Measurements from ENCODE around the gene HLA-DRA. TPM values are rescaled to one million over a fixed set of nuclear protein-coding genes. Genes with fewer than 3 reads are reported as not detected.

Gene HLA-DRA
- total RNA-seq, result 1 to 10 TPM; 4.3 to 6.0 TPM

DNA sequence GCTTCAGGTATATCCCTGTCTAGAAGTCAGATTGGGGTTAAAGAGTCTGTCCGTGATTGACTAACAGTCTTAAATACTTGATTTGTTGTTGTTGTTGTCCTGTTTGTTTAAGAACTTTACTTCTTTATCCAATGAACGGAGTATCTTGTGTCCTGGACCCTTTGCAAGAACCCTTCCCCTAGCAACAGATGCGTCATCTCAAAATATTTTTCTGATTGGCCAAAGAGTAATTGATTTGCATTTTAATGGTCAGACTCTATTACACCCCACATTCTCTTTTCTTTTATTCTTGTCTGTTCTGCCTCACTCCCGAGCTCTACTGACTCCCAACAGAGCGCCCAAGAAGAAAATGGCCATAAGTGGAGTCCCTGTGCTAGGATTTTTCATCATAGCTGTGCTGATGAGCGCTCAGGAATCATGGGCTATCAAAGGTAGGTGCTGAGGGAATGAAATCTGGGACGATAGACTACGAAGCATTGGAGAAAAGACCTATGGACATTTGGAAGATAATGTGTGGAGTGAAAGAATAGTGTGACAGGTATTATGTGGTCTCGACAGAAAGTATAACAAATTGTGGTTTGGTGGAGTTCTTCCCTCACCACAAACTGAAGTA is at the start of gene HLA-DRA:
HLA-DRA (plus strand) TSS at position 286 of the 613 bp plus-strand sequence; CDS start at position 350, 64 bp downstream.
- Mint-ChIP-seq H3K27ac (no peak within 1 kb of the TSS), H3K27me3 (peaks cover 20% of the 10 kb centered on the region), H3K36me3 (ENCODE audit: low read depth) (no peaks in the 10 kb centered on the region), H3K4me3 (peak within 1 kb of the TSS; percentile 21), H3K4me1 (peaks cover 6% of the 10 kb centered on the region), H3K9me3 (ENCODE audit: low read depth) (no peaks in the 10 kb centered on the region)
- intact Hi-C loops (cut with DNase I, micrococcal nuclease), result no loop called here
- peak; percentile 14 for DNase-seq
- POLR2A ChIA-PET, result interaction anchor here (0.6 kb wide), 1 partner anchor 183 kb away, joined by 3 read pairs; no protein-coding TSS in a partner anchor
- peak; percentile 84 for ATAC-seq
- CTCF ChIA-PET, result interaction anchor here (0.8 to 1.3 kb wide), 4 partner anchors 25 to 346 kb away, joined by 3 to 4 read pairs (median 3); no protein-coding TSS in a partner anchor

DNA sequence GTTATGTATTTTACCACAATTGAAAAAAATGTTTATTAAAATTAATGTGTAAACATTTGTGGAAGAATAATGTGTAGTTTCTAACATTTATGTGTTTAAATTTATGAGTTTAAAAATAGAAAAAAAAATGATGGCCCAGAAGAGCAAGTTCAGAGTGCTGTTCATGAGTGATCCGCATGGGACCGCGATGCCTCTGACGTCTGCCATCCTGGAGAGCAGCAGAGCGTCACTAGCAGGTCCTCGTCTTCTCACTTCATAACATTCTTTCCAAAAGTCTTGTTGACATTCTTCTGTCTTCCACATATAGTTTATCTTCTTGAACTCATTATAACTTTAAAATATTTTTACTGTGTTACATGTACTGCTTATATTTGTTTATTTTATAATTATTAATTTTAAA is 48.2 kb upstream of the HLA-DRA start:
- POLR2A ChIA-PET, result no interaction called here
- no peaks in the 10 kb centered on the region for H3K4me1 Mint-ChIP-seq
- H3K27ac Mint-ChIP-seq, result no peak overlapping the region
- ATAC-seq, result no peak
- H3K36me3 Mint-ChIP-seq (ENCODE audit: low read depth), result no peaks in the 10 kb centered on the region
- H3K4me3 Mint-ChIP-seq, result no peak overlapping the region
- no peaks in the 10 kb centered on the region for H3K9me3 Mint-ChIP-seq (ENCODE audit: low read depth)
- peaks cover 18% of the 10 kb centered on the region for H3K27me3 Mint-ChIP-seq
- CTCF ChIA-PET, result no interaction called here
- intact Hi-C loops (cut with DNase I, micrococcal nuclease), result no loop called here
- DNase-seq, result no peak

DNA sequence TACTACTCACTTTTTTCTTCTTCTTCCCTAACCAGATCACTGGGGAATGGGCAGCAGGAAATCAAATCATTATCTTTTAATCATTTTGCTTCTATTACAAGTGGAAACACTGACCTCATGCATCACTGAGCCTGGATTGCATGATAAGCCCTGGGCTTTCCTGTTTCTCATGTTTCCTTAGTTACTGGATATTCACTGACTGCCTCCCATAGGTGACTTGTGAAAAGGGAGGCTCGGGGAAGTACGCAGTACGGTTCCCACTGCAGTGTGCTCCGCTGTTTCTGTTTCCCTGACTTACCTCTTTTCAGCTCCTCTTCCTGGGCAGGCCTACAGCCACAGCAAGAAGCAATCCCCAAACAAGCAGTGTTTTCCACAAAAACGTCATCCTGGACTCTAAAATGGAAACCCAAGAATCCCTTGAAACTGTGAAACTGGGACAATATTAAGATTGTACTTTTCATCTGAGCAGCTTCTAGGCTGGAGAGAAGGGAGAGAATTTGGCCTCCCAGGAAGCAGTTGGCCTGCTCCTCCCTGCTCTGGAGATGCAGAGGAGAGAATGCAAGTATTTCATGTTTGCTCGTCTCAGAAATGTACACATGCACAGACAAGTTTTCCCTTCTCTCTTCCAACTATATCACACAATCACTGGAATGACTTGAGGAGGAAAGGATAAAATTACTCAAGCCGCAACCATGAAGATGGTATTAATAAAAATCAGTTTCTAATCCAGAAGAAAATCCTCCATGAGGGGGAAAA is 45.8 kb upstream of the HLA-DRA start:
- Mint-ChIP-seq H3K36me3 (ENCODE audit: low read depth) (no peaks in the 10 kb centered on the region), H3K9me3 (ENCODE audit: low read depth) (no peaks in the 10 kb centered on the region), H3K27me3 (peaks cover 13% of the 10 kb centered on the region), H3K4me3 (no peak overlapping the region), H3K4me1 (peaks cover 3% of the 10 kb centered on the region), H3K27ac (no peak overlapping the region)
- DNase-seq (no peak), ATAC-seq (no peak)
- ChIA-PET POLR2A (no interaction called here), CTCF (no interaction called here)
- intact Hi-C loops (cut with DNase I, micrococcal nuclease), result no loop called here

- Mint-ChIP-seq H3K36me3 (ENCODE audit: low read depth) (no peaks in the 10 kb centered on the region), H3K27me3 (peaks cover 11% of the 10 kb centered on the region), H3K4me1 (peaks cover 3% of the 10 kb centered on the region), H3K27ac (no peak overlapping the region), H3K9me3 (ENCODE audit: low read depth) (no peaks in the 10 kb centered on the region), H3K4me3 (no peak overlapping the region)
- CTCF ChIA-PET, result no interaction called here
- POLR2A ChIA-PET, result no interaction called here
- ATAC-seq, result no peak
- DNase-seq, result no peak
- intact Hi-C loops (cut with DNase I, micrococcal nuclease), result no loop called here
These were observed 43.7 kb upstream of the HLA-DRA start for GRCh38 chr6:32396028-32396427.

DNA sequence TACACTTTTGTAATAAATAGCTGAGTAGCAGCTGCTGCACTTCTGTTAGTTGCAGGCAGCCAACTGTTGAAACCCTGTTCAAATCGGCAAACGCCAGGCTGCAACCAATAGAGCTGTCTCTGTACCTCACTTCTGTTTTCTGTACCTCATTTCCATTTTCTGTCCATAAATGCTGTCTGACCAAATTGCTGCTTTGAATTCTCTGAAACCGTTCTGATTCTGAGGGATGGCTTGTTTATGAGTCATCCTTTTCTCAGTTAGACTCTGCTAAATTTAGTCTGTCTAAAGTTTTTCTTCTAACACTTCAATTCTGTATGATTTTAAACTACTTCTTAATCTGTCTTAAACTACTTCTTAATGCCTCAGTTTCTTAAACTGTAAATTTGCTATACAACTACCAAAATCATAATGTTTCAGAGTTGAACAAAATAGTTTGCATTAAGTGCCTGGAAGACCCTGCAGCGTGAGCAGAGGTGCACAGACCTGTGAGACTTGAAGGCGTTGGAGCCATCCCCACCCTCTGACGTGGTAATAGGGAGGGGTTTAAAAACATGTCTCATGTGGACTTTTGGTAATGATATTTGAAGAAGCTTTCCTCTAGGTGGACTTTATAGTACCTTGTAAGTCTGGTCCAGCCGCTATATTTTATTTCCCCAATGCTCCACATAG is 42.3 kb upstream of the HLA-DRA start:
- H3K9me3 Mint-ChIP-seq (ENCODE audit: low read depth), result no peaks in the 10 kb centered on the region
- H3K36me3 Mint-ChIP-seq (ENCODE audit: low read depth), result no peaks in the 10 kb centered on the region
- no peak overlapping the region for H3K27ac Mint-ChIP-seq
- peaks cover 11% of the 10 kb centered on the region for H3K27me3 Mint-ChIP-seq
- ChIA-PET CTCF (interaction anchor here (1.1 to 1.2 kb wide), 2 partner anchors 13 to 303 kb away, joined by 3 read pairs; no protein-coding TSS in a partner anchor), POLR2A (no interaction called here)
- DNase-seq, result no peak
- intact Hi-C loops (cut with DNase I, micrococcal nuclease), result no loop called here
- H3K4me3 Mint-ChIP-seq, result no peak overlapping the region
- peaks cover 3% of the 10 kb centered on the region for H3K4me1 Mint-ChIP-seq
- peak; percentile 74 for ATAC-seq

DNA sequence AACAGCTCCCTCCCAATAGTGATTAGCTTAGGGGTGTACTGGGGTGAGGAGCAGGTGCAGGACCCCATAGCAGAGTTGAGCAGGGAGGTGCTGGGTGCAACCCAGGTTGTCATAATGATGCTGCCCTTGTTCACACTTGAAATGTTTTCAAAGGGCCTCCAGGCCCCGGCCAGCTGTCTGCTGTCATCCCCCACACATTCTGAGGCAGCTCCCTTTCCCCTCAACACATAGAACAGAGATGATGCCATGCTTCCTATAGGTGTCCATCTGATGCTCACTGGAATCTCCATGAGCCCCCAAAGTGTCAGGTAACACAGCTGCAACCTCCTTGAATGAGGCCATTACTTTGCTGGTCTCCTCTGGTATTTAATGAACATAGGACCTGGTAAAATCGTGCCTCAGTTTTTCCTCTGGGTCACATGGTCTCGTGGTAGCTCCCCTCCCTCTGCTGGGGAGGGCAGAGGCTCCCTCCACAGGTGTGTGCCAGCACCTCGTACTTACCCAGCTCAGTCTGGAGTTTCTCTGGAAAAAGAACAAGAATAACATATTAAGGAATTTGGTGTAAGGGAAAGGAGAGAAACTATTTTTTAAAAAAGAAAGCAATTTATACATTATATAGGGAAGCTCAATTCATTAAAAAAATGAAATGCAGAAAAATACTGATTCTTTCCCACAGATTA is 38.3 kb upstream of the HLA-DRA start:
- ChIA-PET CTCF (interaction anchor here (0.6 to 1.8 kb wide), 8 partner anchors 13 to 384 kb away, joined by 3 to 12 read pairs (median 3); no protein-coding TSS in a partner anchor), POLR2A (no interaction called here)
- Mint-ChIP-seq H3K36me3 (ENCODE audit: low read depth) (no peaks in the 10 kb centered on the region), H3K27me3 (peaks cover 26% of the 10 kb centered on the region), H3K4me3 (no peak overlapping the region), H3K9me3 (ENCODE audit: low read depth) (no peaks in the 10 kb centered on the region), H3K27ac (no peak overlapping the region), H3K4me1 (peaks cover 3% of the 10 kb centered on the region)
- no peak for ATAC-seq
- peak; percentile 18 for DNase-seq
- intact Hi-C loops (cut with DNase I, micrococcal nuclease), result no loop called here

GRCh38 chr6:32402812-32403211 is 36.9 kb upstream of the HLA-DRA start:
- Mint-ChIP-seq H3K36me3 (ENCODE audit: low read depth) (no peaks in the 10 kb centered on the region), H3K27me3 (peaks cover 31% of the 10 kb centered on the region), H3K9me3 (ENCODE audit: low read depth) (no peaks in the 10 kb centered on the region), H3K27ac (no peak overlapping the region), H3K4me1 (no peaks in the 10 kb centered on the region), H3K4me3 (no peak overlapping the region)
- intact Hi-C loops (cut with DNase I, micrococcal nuclease), result no loop called here
- POLR2A ChIA-PET, result no interaction called here
- no peak for ATAC-seq
- CTCF ChIA-PET, result no interaction called here
- DNase-seq, result no peak

GRCh38 chr6:32405656-32406055 is 34.0 kb upstream of the HLA-DRA start:
- H3K4me1 Mint-ChIP-seq, result peaks cover 1% of the 10 kb centered on the region
- H3K36me3 Mint-ChIP-seq (ENCODE audit: low read depth), result no peaks in the 10 kb centered on the region
- peaks cover 28% of the 10 kb centered on the region for H3K27me3 Mint-ChIP-seq
- CTCF ChIA-PET, result interaction anchor here (1.0 to 2.8 kb wide), 5 partner anchors 8 to 380 kb away, joined by 3 to 17 read pairs (median 7); no protein-coding TSS in a partner anchor
- no peak overlapping the region for H3K27ac Mint-ChIP-seq
- no peaks in the 10 kb centered on the region for H3K9me3 Mint-ChIP-seq (ENCODE audit: low read depth)
- DNase-seq, result no peak
- no peak for ATAC-seq
- POLR2A ChIA-PET, result no interaction called here
- no peak overlapping the region for H3K4me3 Mint-ChIP-seq
- intact Hi-C loops (cut with DNase I, micrococcal nuclease), result no loop called here

GRCh38 chr6:32406197-32406596 is 33.5 kb upstream of the HLA-DRA start:
- Mint-ChIP-seq H3K4me1 (peaks cover 1% of the 10 kb centered on the region), H3K36me3 (ENCODE audit: low read depth) (no peaks in the 10 kb centered on the region), H3K9me3 (ENCODE audit: low read depth) (no peaks in the 10 kb centered on the region), H3K4me3 (no peak overlapping the region), H3K27ac (no peak overlapping the region), H3K27me3 (peaks cover 31% of the 10 kb centered on the region)
- CTCF ChIA-PET, result interaction anchor here (0.6 to 2.8 kb wide), 6 partner anchors 8 to 674 kb away, joined by 3 to 17 read pairs (median 6); no protein-coding TSS in a partner anchor
- intact Hi-C loops (cut with DNase I, micrococcal nuclease), result no loop called here
- DNase-seq (no peak), ATAC-seq (no peak)
- POLR2A ChIA-PET, result interaction anchor here (0.7 kb wide), 1 partner anchor 212 kb away, joined by 5 read pairs; no protein-coding TSS in a partner anchor

DNA sequence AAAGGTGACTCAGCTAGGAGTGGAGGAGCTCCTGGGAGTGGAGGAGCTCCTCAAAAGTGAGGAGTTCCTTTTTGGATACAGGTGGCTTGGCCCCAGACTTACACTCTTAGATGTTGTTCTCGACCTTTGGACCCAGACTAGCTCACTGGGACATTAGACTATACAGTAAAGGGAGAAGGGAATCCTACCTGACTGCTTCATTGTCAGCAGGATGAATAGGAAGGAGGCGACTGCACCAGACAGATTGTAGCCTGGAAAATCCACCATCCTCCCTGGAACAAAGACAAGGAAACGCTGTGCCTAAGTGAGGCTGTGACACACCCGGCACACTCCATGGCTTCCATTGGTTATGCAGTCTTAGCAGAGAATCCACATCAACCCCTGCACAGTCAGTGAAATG is 32.8 kb upstream of the HLA-DRA start, which contains the start of gene BTNL2:
BTNL2 (minus strand) TSS at position 325 of the 400 bp plus-strand sequence; CDS start at position 267, 58 bp downstream.
- H3K4me1 Mint-ChIP-seq, result peaks cover 1% of the 10 kb centered on the region
- H3K9me3 Mint-ChIP-seq (ENCODE audit: low read depth), result no peaks in the 10 kb centered on the region
- H3K27me3 Mint-ChIP-seq, result peaks cover 34% of the 10 kb centered on the region
- ChIA-PET CTCF (interaction anchor here (0.6 to 1.8 kb wide), 3 partner anchors 9 to 675 kb away, joined by 3 to 7 read pairs (median 4); no protein-coding TSS in a partner anchor), POLR2A (interaction anchor here (0.7 kb wide), 1 partner anchor 211 kb away, joined by 5 read pairs; no protein-coding TSS in a partner anchor)
- intact Hi-C loops (cut with DNase I, micrococcal nuclease), result no loop called here
- DNase-seq, result no peak
- H3K36me3 Mint-ChIP-seq (ENCODE audit: low read depth), result no peaks in the 10 kb centered on the region
- no peak within 1 kb of the TSS for H3K4me3 Mint-ChIP-seq
- H3K27ac Mint-ChIP-seq, result no peak within 1 kb of the TSS
- ATAC-seq, result no peak

- Mint-ChIP-seq H3K4me3 (no peak overlapping the region), H3K27ac (no peak overlapping the region), H3K36me3 (ENCODE audit: low read depth) (no peaks in the 10 kb centered on the region), H3K9me3 (ENCODE audit: low read depth) (no peaks in the 10 kb centered on the region), H3K27me3 (peaks cover 41% of the 10 kb centered on the region), H3K4me1 (peaks cover 5% of the 10 kb centered on the region)
- DNase-seq (no peak), ATAC-seq (no peak)
- POLR2A ChIA-PET, result no interaction called here
- CTCF ChIA-PET, result interaction anchor here (0.6 to 7.5 kb wide), 5 partner anchors 9 to 375 kb away, joined by 3 to 74 read pairs (median 3); no protein-coding TSS in a partner anchor
- intact Hi-C loops (cut with DNase I, micrococcal nuclease), result loop anchor here in 1 of 2 experiments (5.0 kb wide), 1 partner anchor 456 kb away; no protein-coding TSS in a partner anchor
These were observed 28.8 kb upstream of the HLA-DRA start for GRCh38 chr6:32410906-32411305.
